ENCODE measurements around the gene PGR.

The PGR gene

GRCh38 chr11:101010899-101011298 is 118.7 kb downstream of the PGR start:
- DNase-seq: no peak

GRCh38 chr11:101009690-101010055 is 119.9 kb downstream of the PGR start:
- H3K9ac ChIP-seq (ENCODE audit: low read length): no peak overlapping the region
- H3K4me2 ChIP-seq (ENCODE audit: low read length): no peak overlapping the region
- no peak overlapping the region for H2BK5ac ChIP-seq (ENCODE audit: low read depth, low read length, poor library complexity)
- no peak overlapping the region for H2BK12ac ChIP-seq (ENCODE audit: low read length)
- no peak overlapping the region for H4K91ac ChIP-seq (ENCODE audit: low read depth, low read length)
- no peak overlapping the region for H4K12ac ChIP-seq (ENCODE audit: low read depth, low read length)
- H4K8ac ChIP-seq (ENCODE audit: low read depth, low read length): no peak overlapping the region
- no peak overlapping the region for H3K27ac ChIP-seq (ENCODE audit: low read depth, low read length)
- no peak for DNase-seq
- H3K23ac ChIP-seq (ENCODE audit: low read length): no peak overlapping the region
- no peak overlapping the region for H2AK5ac ChIP-seq (ENCODE audit: low read length)
- no peak overlapping the region for H3K14ac ChIP-seq (ENCODE audit: low read length)
- no peak overlapping the region for H2AFZ ChIP-seq (ENCODE audit: insufficient read depth, low read length, poor library complexity)
- no peak overlapping the region for H3K18ac ChIP-seq (ENCODE audit: low read length)
- H3K36me3 ChIP-seq (ENCODE audit: control insufficient read depth in 1 of 2, insufficient read depth in 2 of 2, low read length in 2 of 2): no peaks in the 10 kb centered on the region
- peaks cover 0 to 2% of the 10 kb centered on the region in 2 experiments for H3K4me1 ChIP-seq (ENCODE audit: control insufficient read depth in 1 of 2, insufficient read depth in 2 of 2, low read length in 2 of 2)
- no peak overlapping the region for H3K4me3 ChIP-seq (ENCODE audit: low read depth, low read length)
- H3K9me3 ChIP-seq (ENCODE audit: insufficient read depth, low read depth, low read length): no peaks in the 10 kb centered on the region
- H3K27me3 ChIP-seq (ENCODE audit: insufficient read depth, low read length): no peaks in the 10 kb centered on the region
- no peak overlapping the region for H3K4ac ChIP-seq (ENCODE audit: low read depth, low read length)
- no peak overlapping the region for H2BK120ac ChIP-seq (ENCODE audit: insufficient read depth, low read length, poor library complexity)
- H3K79me2 ChIP-seq (ENCODE audit: control insufficient read depth, insufficient read depth, low read length, poor library complexity): no peaks in the 10 kb centered on the region
- H3K79me1 ChIP-seq (ENCODE audit: low read length): no peaks in the 10 kb centered on the region
- WGBS (ENCODE audit: extremely low coverage, insufficient coverage, insufficient read length): no CpG with 5 or more reads among the region's 2 CpGs

More at GRCh38 chr11:101010899-101011298, 118.7 kb downstream of the PGR start:
- Histone ChIP-seq H3K18ac (ENCODE audit: low read length) (no peak overlapping the region), H4K12ac (ENCODE audit: low read depth, low read length) (no peak overlapping the region), H3K9me3 (ENCODE audit: insufficient read depth, low read depth, low read length) (no peaks in the 10 kb centered on the region), H4K8ac (ENCODE audit: low read depth, low read length) (no peak overlapping the region), H3K14ac (ENCODE audit: low read length) (no peak overlapping the region), H3K4me1 (ENCODE audit: control insufficient read depth in 1 of 2, insufficient read depth in 2 of 2, low read length in 2 of 2) (peaks cover 0 to 2% of the 10 kb centered on the region in 2 experiments), H3K27ac (ENCODE audit: low read depth, low read length) (no peak overlapping the region), H3K4me3 (ENCODE audit: low read depth, low read length) (no peak overlapping the region), H3K9ac (ENCODE audit: low read length) (no peak overlapping the region), H2AK5ac (ENCODE audit: low read length) (no peak overlapping the region), H3K23ac (ENCODE audit: low read length) (no peak overlapping the region), H2BK5ac (ENCODE audit: low read depth, low read length, poor library complexity) (no peak overlapping the region), H2BK120ac (ENCODE audit: insufficient read depth, low read length, poor library complexity) (no peak overlapping the region), H3K79me2 (ENCODE audit: control insufficient read depth, insufficient read depth, low read length, poor library complexity) (no peaks in the 10 kb centered on the region), H2BK12ac (ENCODE audit: low read length) (no peak overlapping the region), H3K79me1 (ENCODE audit: low read length) (no peaks in the 10 kb centered on the region), H2AFZ (ENCODE audit: insufficient read depth, low read length, poor library complexity) (no peak overlapping the region), H3K4ac (ENCODE audit: low read depth, low read length) (no peak overlapping the region), H4K91ac (ENCODE audit: low read depth, low read length) (no peak overlapping the region), H3K27me3 (ENCODE audit: insufficient read depth, low read length) (no peaks in the 10 kb centered on the region), H3K36me3 (ENCODE audit: control insufficient read depth in 1 of 2, insufficient read depth in 2 of 2, low read length in 2 of 2) (no peaks in the 10 kb centered on the region), H3K4me2 (ENCODE audit: low read length) (no peak overlapping the region)
- no CpG with 5 or more reads among the region's 5 CpGs for WGBS (ENCODE audit: extremely low coverage, insufficient coverage, insufficient read length)

GRCh38 chr11:101008961-101009689 is 120.5 kb downstream of the PGR start:
- no peak overlapping the region for H3K4me3 ChIP-seq (ENCODE audit: low read depth, low read length)

GRCh38 chr11:101003468-101003867 is 126.1 kb downstream of the PGR start:
- no peak overlapping the region for H3K23ac ChIP-seq (ENCODE audit: low read length)
- H3K4ac ChIP-seq (ENCODE audit: low read depth, low read length): no peak overlapping the region
- H3K36me3 ChIP-seq (ENCODE audit: control insufficient read depth in 1 of 2, insufficient read depth in 2 of 2, low read length in 2 of 2): no peaks in the 10 kb centered on the region
- no peak overlapping the region for H4K12ac ChIP-seq (ENCODE audit: low read depth, low read length)
- no peak overlapping the region for H2BK12ac ChIP-seq (ENCODE audit: low read length)
- no peak overlapping the region for H4K91ac ChIP-seq (ENCODE audit: low read depth, low read length)
- no peak overlapping the region for H2BK120ac ChIP-seq (ENCODE audit: insufficient read depth, low read length, poor library complexity)
- no CpG with 5 or more reads among the region's 4 CpGs for WGBS (ENCODE audit: extremely low coverage, insufficient coverage, insufficient read length)
- no peak overlapping the region for H2BK5ac ChIP-seq (ENCODE audit: low read depth, low read length, poor library complexity)
- H3K18ac ChIP-seq (ENCODE audit: low read length): no peak overlapping the region
- no peak overlapping the region for H4K8ac ChIP-seq (ENCODE audit: low read depth, low read length)
- DNase-seq: peak in 1 of 2 donors; percentile 4
- H3K27me3 ChIP-seq (ENCODE audit: insufficient read depth, low read length): no peaks in the 10 kb centered on the region
- no peak overlapping the region for H3K14ac ChIP-seq (ENCODE audit: low read length)
- H3K9ac ChIP-seq (ENCODE audit: low read length): no peak overlapping the region
- H3K4me1 ChIP-seq (ENCODE audit: control insufficient read depth in 1 of 2, insufficient read depth in 2 of 2, low read length in 2 of 2): no peaks in the 10 kb centered on the region
- H3K27ac ChIP-seq (ENCODE audit: low read depth, low read length): no peak overlapping the region
- no peaks in the 10 kb centered on the region for H3K79me2 ChIP-seq (ENCODE audit: control insufficient read depth, insufficient read depth, low read length, poor library complexity)
- H3K4me2 ChIP-seq (ENCODE audit: low read length): no peak overlapping the region
- H2AK5ac ChIP-seq (ENCODE audit: low read length): no peak overlapping the region
- H3K9me3 ChIP-seq (ENCODE audit: insufficient read depth, low read depth, low read length): no peaks in the 10 kb centered on the region
- no peaks in the 10 kb centered on the region for H3K79me1 ChIP-seq (ENCODE audit: low read length)
- H3K4me3 ChIP-seq (ENCODE audit: low read depth, low read length): no peak overlapping the region
- no peak overlapping the region for H2AFZ ChIP-seq (ENCODE audit: insufficient read depth, low read length, poor library complexity)

More at GRCh38 chr11:101008961-101009689, 120.5 kb downstream of the PGR start:
- no peak overlapping the region for H4K8ac ChIP-seq (ENCODE audit: low read depth, low read length)
- DNase-seq: no peak
- no peaks in the 10 kb centered on the region for H3K27me3 ChIP-seq (ENCODE audit: insufficient read depth, low read length)
- no peak overlapping the region for H4K12ac ChIP-seq (ENCODE audit: low read depth, low read length)
- H3K27ac ChIP-seq (ENCODE audit: low read depth, low read length): no peak overlapping the region
- WGBS (ENCODE audit: extremely low coverage, insufficient coverage, insufficient read length): no CpG with 5 or more reads among the region's 1 CpG
- no peaks in the 10 kb centered on the region for H3K79me2 ChIP-seq (ENCODE audit: control insufficient read depth, insufficient read depth, low read length, poor library complexity)
- no peak overlapping the region for H3K23ac ChIP-seq (ENCODE audit: low read length)
- H2AFZ ChIP-seq (ENCODE audit: insufficient read depth, low read length, poor library complexity): no peak overlapping the region
- H2AK5ac ChIP-seq (ENCODE audit: low read length): no peak overlapping the region
- no peak overlapping the region for H3K14ac ChIP-seq (ENCODE audit: low read length)
- no peaks in the 10 kb centered on the region for H3K36me3 ChIP-seq (ENCODE audit: control insufficient read depth in 1 of 2, insufficient read depth in 2 of 2, low read length in 2 of 2)
- H3K79me1 ChIP-seq (ENCODE audit: low read length): no peaks in the 10 kb centered on the region
- peaks cover 0 to 2% of the 10 kb centered on the region in 2 experiments for H3K4me1 ChIP-seq (ENCODE audit: control insufficient read depth in 1 of 2, insufficient read depth in 2 of 2, low read length in 2 of 2)
- no peak overlapping the region for H2BK120ac ChIP-seq (ENCODE audit: insufficient read depth, low read length, poor library complexity)
- H3K9me3 ChIP-seq (ENCODE audit: insufficient read depth, low read depth, low read length): no peaks in the 10 kb centered on the region
- H4K91ac ChIP-seq (ENCODE audit: low read depth, low read length): no peak overlapping the region
- no peak overlapping the region for H3K4me2 ChIP-seq (ENCODE audit: low read length)
- no peak overlapping the region for H2BK12ac ChIP-seq (ENCODE audit: low read length)
- no peak overlapping the region for H3K9ac ChIP-seq (ENCODE audit: low read length)
- no peak overlapping the region for H3K18ac ChIP-seq (ENCODE audit: low read length)
- H2BK5ac ChIP-seq (ENCODE audit: low read depth, low read length, poor library complexity): no peak overlapping the region
- no peak overlapping the region for H3K4ac ChIP-seq (ENCODE audit: low read depth, low read length)
